ENCODE results near the gene SEC14L2.
"Not testable (repeated sequence)": the region's sequence is repeated elsewhere in the genome, so short reads cannot be mapped to it uniquely, and the experiment has no call there.

The SEC14L2 gene

DNA sequence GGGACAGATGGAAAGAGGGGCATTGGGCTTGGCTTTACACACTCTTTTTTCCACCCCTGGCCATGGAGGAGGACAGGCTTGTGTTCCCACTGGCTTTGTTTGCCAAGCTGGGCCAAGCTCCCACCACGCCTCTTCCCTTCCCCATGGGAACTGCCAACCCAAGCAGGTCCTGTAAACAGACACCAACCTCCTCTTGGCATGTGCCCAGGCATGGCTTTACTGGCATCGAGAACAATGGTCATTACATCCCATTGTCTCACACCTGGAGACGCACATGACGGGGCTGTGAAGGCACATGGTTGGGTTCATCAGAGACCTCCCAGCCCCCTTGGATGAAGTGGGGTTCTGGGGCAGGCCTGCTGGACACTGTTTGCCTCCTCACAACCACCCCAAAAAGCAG is 63.3 kb downstream of the SEC14L2 start:
- no peak for DNase-seq (ENCODE audit: extremely low spot score)
- TF ChIP-seq CTBP1 (IDR thresholded peaks at IDR 0.05; ENCODE audit: borderline replicate concordance), result no peak
- TF ChIP-seq FOXM1 (IDR thresholded peaks at IDR 0.05; ENCODE audit: borderline replicate concordance), result no peak
- no peak for TF ChIP-seq TARDBP (IDR thresholded peaks at IDR 0.05)
- no peak for TF ChIP-seq SUZ12 (IDR thresholded peaks at IDR 0.05)
- no peak for TF ChIP-seq BHLHE40 (IDR thresholded peaks at IDR 0.05; ENCODE audit: borderline replicate concordance)
- ChIA-PET CTCF (no interaction called here), POLR2A (no interaction called here)

DNA sequence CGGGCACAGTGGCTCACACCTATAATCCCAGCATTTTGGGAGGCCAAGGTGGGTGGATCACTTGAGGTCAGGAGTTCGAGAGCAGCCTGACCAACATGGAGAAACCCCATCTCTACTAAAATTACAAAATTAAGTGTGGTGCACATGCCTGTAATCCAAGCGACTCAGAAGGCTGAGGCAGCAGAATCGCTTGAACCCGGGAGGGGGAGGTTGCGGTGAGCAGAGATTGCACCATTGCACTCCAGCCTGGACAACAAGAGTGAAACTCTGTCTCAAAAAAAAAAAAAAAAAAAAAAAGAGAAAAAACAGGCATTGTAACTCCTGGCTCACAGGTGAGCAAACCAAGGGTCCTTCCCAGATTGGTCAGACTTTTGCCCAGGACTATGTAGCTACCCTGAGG is 63.7 kb downstream of the SEC14L2 start:
- POLR2A ChIA-PET; CTCF ChIA-PET; DNase-seq (ENCODE audit: extremely low spot score): not testable (repeated sequence)

GRCh38 chr22:30469165-30469564 is 72.3 kb downstream of the SEC14L2 start:
- POLR2A ChIA-PET, result no interaction called here
- CTCF ChIA-PET, result no interaction called here
- DNase-seq (ENCODE audit: extremely low spot score), result no peak
- TF ChIP-seq FOXK2 (IDR thresholded peaks at IDR 0.05) (no peak), TARDBP (IDR thresholded peaks at IDR 0.05) (no peak), FOXA1 (IDR thresholded peaks at IDR 0.05) (no peak), CTBP1 (IDR thresholded peaks at IDR 0.05; ENCODE audit: borderline replicate concordance) (no peak), SP1 (IDR thresholded peaks at IDR 0.05) (no peak), ARNT (IDR thresholded peaks at IDR 0.05) (no peak), LEF1 (IDR thresholded peaks at IDR 0.05; ENCODE audit: borderline replicate concordance) (no peak)

GRCh38 chr22:30470655-30471054 is 73.8 kb downstream of the SEC14L2 start:
- POLR2A ChIA-PET, result no interaction called here
- DNase-seq (ENCODE audit: extremely low spot score), result no peak
- CTCF ChIA-PET, result no interaction called here
- TF ChIP-seq ELF4 (IDR thresholded peaks at IDR 0.05), result no peak
- TF ChIP-seq PKNOX1 (IDR thresholded peaks at IDR 0.05), result no peak
- TF ChIP-seq SUZ12 (IDR thresholded peaks at IDR 0.05), result no peak
- no peak for TF ChIP-seq ARNT (IDR thresholded peaks at IDR 0.05)
- no peak for TF ChIP-seq FOXM1 (IDR thresholded peaks at IDR 0.05; ENCODE audit: borderline replicate concordance)
- no peak for TF ChIP-seq SP1 (IDR thresholded peaks at IDR 0.05)
- TF ChIP-seq TARDBP (IDR thresholded peaks at IDR 0.05), result no peak
- TF ChIP-seq FOXK2 (IDR thresholded peaks at IDR 0.05), result no peak
- no peak for TF ChIP-seq LEF1 (IDR thresholded peaks at IDR 0.05; ENCODE audit: borderline replicate concordance)
- TF ChIP-seq HDGF (IDR thresholded peaks at IDR 0.05; ENCODE audit: borderline replicate concordance), result no peak
- no peak for TF ChIP-seq ZNF384 (IDR thresholded peaks at IDR 0.05)

DNA sequence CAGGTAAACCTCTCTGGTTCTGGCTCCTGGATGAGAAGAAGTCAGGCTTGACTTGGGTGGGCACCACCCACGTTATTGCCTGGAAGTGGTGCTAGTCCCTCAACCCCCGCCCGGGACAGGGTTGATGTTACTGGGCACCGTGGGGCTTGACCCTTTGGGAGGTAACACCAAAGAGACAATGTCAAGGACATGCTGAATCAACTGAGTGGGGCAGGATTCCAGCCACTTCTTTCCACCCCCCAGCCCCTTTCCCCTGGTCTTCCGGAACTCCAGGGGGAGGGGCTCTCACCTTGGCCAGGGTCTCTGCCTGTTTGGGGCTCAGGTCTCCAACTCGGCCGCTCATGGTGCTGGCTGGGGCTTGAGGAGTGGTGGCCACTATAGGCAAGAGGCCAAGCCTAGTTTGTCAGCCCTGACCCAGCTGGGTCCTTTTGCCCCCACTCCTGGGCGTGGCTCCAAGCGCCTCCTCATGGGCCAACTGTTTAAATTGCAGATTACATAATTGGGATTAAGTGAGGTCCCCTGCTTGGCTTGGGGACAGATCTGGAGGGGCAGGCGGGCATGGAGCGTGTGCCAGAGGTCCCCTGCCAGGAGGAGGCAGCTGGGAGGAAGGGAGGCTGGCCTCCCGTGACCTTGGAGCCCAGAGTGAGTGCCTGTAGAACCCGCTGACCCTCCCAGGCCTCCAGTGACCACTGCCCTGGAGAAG is 74.9 kb downstream of the SEC14L2 start, which contains the start of gene SEC14L3:
Gene SEC14L3 (minus strand): TSS at position 402 of the 703 bp plus-strand sequence. CDS start 59 bp downstream, at position 343.
- CTCF ChIA-PET, result interaction anchor here (0.6 kb wide), 1 partner anchor 48 kb away, joined by 3 read pairs; no protein-coding TSS in a partner anchor
- POLR2A ChIA-PET, result no interaction called here
- no peak for DNase-seq (ENCODE audit: extremely low spot score)

GRCh38 chr22:30472994-30473720 is 76.3 kb downstream of the SEC14L2 start:
- ChIA-PET CTCF (interaction anchor here (1.0 kb wide), 1 partner anchor 14 kb away, joined by 4 read pairs; no protein-coding TSS in a partner anchor), POLR2A (no interaction called here)
- no peak for DNase-seq (ENCODE audit: extremely low spot score)
- no peak for TF ChIP-seq FOXA1 (IDR thresholded peaks at IDR 0.05)
- TF ChIP-seq SUZ12 (IDR thresholded peaks at IDR 0.05), result no peak
- no peak for TF ChIP-seq CTBP1 (IDR thresholded peaks at IDR 0.05; ENCODE audit: borderline replicate concordance)
- TF ChIP-seq FOXK2 (IDR thresholded peaks at IDR 0.05), result no peak
- no peak for TF ChIP-seq PKNOX1 (IDR thresholded peaks at IDR 0.05)

More for the DNA sequence above, 74.9 kb downstream of the SEC14L2 start, which contains the start of gene SEC14L3:
- TF ChIP-seq CTBP1 (IDR thresholded peaks at IDR 0.05; ENCODE audit: borderline replicate concordance), result no peak
- no peak for TF ChIP-seq SP1 (IDR thresholded peaks at IDR 0.05)
- TF ChIP-seq NFRKB (IDR thresholded peaks at IDR 0.05), result no peak
- no peak for TF ChIP-seq FOXK2 (IDR thresholded peaks at IDR 0.05)
- TF ChIP-seq ZNF384 (IDR thresholded peaks at IDR 0.05), result no peak
- no peak for TF ChIP-seq BHLHE40 (IDR thresholded peaks at IDR 0.05; ENCODE audit: borderline replicate concordance)
- no peak for TF ChIP-seq ELF4 (IDR thresholded peaks at IDR 0.05)
- TF ChIP-seq PKNOX1 (IDR thresholded peaks at IDR 0.05), result no peak
- TF ChIP-seq FOXA1 (IDR thresholded peaks at IDR 0.05), result no peak
- TF ChIP-seq FOXM1 (IDR thresholded peaks at IDR 0.05; ENCODE audit: borderline replicate concordance), result no peak
- no peak for TF ChIP-seq TARDBP (IDR thresholded peaks at IDR 0.05)
- TF ChIP-seq L3MBTL2 (conservative IDR thresholded peaks at IDR 0.05), result no peak
- no peak for TF ChIP-seq LEF1 (IDR thresholded peaks at IDR 0.05; ENCODE audit: borderline replicate concordance)
- no peak for TF ChIP-seq HDGF (IDR thresholded peaks at IDR 0.05; ENCODE audit: borderline replicate concordance)
- TF ChIP-seq ARNT (IDR thresholded peaks at IDR 0.05), result no peak
- no peak for TF ChIP-seq SUZ12 (IDR thresholded peaks at IDR 0.05)

Data from HEK293T (cell line).